Neutrophil (primary cell): ENCODE results near the gene MYEF2.

ENCODE experiments used
- H3K27ac ChIP-seq: fragments of 200-600 bp; sonication (generic); 2 replicates; pipeline ENCODE4 v1.5.1; 2016; ENCODE audit warnings: mild to moderate bottlenecking, moderate library complexity
- H3K27me3 ChIP-seq: fragments of 200-600 bp; sonication (generic); 2 replicates; pipeline ENCODE4 v1.6.0; 2016; ENCODE audit warnings: mild to moderate bottlenecking
- H3K36me3 ChIP-seq: fragments of 200-600 bp; sonication (generic); 2 replicates; pipeline ENCODE4 v1.5.1; 2017
- H3K4me1 ChIP-seq, 2 experiments: fragments of 200-600 bp in 1 of 2; sonication (generic) in 1 of 2; 1 replicate in 1 of 2; 2 replicates in 1 of 2; pipeline versions ENCODE4 v1.5.1 to v1.6.1; 2013 to 2016; ENCODE audit warnings: low read depth in 1 of 2, low read length in 1 of 2, mild to moderate bottlenecking in 1 of 2, moderate library complexity in 1 of 2; ENCODE audit not compliant: control insufficient read depth in 1 of 2, insufficient read depth in 1 of 2
- H3K4me3 ChIP-seq, 2 experiments: fragments of 200-600 bp in 1 of 2; sonication (generic) in 1 of 2; 1 replicate in 1 of 2; 2 replicates in 1 of 2; pipeline ENCODE4 v1.5.1; 2013 to 2016; ENCODE audit warnings: low read depth in 1 of 2, low read length in 1 of 2, mild to moderate bottlenecking in 1 of 2, moderate library complexity in 1 of 2
- H3K9me3 ChIP-seq: fragments of 200-600 bp; sonication (generic); 2 replicates; pipeline ENCODE4 v1.5.1; 2016
- CTCF ChIP-seq: fragments of 200-600 bp; sonication (generic); IDR thresholded peaks from 2 replicates; pipeline ENCODE4 v1.5.1; 2016; ENCODE audit warnings: antibody characterized with exemption

The MYEF2 gene

DNA sequence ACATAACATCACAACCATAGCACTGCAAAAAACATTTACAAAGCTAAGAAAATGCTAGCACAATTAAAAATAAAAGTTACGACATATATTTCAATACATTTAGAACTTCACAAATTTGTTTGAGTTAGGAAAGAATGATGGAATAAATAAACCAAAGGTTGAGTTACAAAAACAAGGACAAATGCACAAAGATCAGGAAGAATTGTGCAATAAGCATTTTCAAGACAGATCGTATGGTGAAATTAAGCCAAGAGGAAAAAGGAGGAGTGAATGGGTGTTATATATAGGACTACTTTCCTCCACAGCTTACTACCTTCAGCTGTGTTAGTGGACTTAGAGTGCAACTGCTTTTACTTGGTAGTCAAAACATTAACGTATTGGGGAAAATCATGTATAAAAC is 7.4 kb upstream of the MYEF2 start:
- H3K9me3 ChIP-seq, result no peaks in the 10 kb centered on the region
- peaks cover 62% of the 10 kb centered on the region for H3K27me3 ChIP-seq
- H3K27ac ChIP-seq, result no peak overlapping the region
- H3K4me1 ChIP-seq, result no peaks in the 10 kb centered on the region
- no peak for TF ChIP-seq CTCF
- H3K36me3 ChIP-seq, result no peaks in the 10 kb centered on the region
- no peak overlapping the region for H3K4me3 ChIP-seq

GRCh38 chr15:48182749-48183148 is 4.7 kb upstream of the MYEF2 start:
- H3K27ac ChIP-seq, result no peak overlapping the region
- H3K9me3 ChIP-seq, result no peaks in the 10 kb centered on the region

DNA sequence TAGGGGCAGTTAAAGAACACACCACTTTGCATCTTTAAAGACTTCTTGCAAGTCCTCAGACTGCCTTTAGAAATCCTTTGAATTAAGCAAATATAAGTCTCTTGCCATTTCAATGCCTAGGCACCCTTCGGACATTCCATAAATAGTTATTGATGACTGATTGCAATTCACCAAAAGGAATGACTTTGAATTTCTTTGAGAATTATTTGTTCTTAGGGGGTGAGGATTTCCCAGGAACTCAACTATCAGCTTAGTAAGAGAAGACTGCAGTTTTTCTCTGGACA is 495 bp upstream of the MYEF2 start:
- Histone ChIP-seq H3K9me3 (no peaks in the 10 kb centered on the region), H3K4me3 (no peak overlapping the region), H3K27ac (no peak overlapping the region), H3K4me1 (peaks cover 0 to 11% of the 10 kb centered on the region in 2 experiments), H3K27me3 (peaks cover 79% of the 10 kb centered on the region), H3K36me3 (no peaks in the 10 kb centered on the region)
- TF ChIP-seq CTCF, result no peak

More at GRCh38 chr15:48182749-48183148, 4.7 kb upstream of the MYEF2 start:
- no peak overlapping the region for H3K4me3 ChIP-seq
- H3K36me3 ChIP-seq, result no peaks in the 10 kb centered on the region
- peaks cover 0 to 7% of the 10 kb centered on the region in 2 experiments for H3K4me1 ChIP-seq
- no peak for TF ChIP-seq CTCF
- H3K27me3 ChIP-seq, result peaks cover 73% of the 10 kb centered on the region

GRCh38 chr15:48177383-48177765 is 721 bp downstream of the MYEF2 start:
- no peak overlapping the region for H3K27ac ChIP-seq

DNA sequence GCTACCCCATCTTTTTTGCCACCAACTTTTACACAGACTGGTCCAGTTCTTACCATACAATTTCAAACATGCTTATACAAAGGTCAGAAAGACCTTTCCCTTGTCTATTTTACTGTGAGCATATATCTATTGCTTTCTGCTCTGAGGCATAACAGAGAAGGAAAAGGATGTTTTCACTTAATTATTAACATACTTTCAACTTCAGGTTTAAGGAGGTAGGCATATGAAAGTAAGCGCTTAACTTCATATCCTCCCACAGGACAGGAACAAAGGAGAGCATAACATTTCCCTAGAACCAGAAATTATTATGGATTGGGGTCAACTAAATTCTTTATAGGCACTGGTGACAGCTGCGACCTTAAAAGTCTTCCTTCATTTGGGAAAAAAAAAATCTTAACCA is 1.1 kb downstream of the MYEF2 start:
- Histone ChIP-seq H3K27me3 (peaks cover 64% of the 10 kb centered on the region), H3K4me3 (no peak overlapping the region), H3K4me1 (peaks cover 0 to 11% of the 10 kb centered on the region in 2 experiments), H3K9me3 (no peaks in the 10 kb centered on the region), H3K36me3 (no peaks in the 10 kb centered on the region), H3K27ac (no peak overlapping the region)
- no peak for TF ChIP-seq CTCF

More at GRCh38 chr15:48177383-48177765, 721 bp downstream of the MYEF2 start:
- TF ChIP-seq CTCF, result no peak
- Histone ChIP-seq H3K36me3 (no peaks in the 10 kb centered on the region), H3K9me3 (no peaks in the 10 kb centered on the region), H3K27me3 (peaks cover 68% of the 10 kb centered on the region), H3K4me1 (peaks cover 0 to 11% of the 10 kb centered on the region in 2 experiments), H3K4me3 (peak overlapping the region in 1 of 2 experiments; percentile 38)

GRCh38 chr15:48176112-48176511 is 2.0 kb downstream of the MYEF2 start:
- Histone ChIP-seq H3K9me3 (no peaks in the 10 kb centered on the region), H3K36me3 (no peaks in the 10 kb centered on the region), H3K27me3 (peaks cover 56% of the 10 kb centered on the region), H3K4me3 (no peak overlapping the region), H3K4me1 (peaks cover 0 to 11% of the 10 kb centered on the region in 2 experiments), H3K27ac (no peak overlapping the region)
- TF ChIP-seq CTCF, result no peak
